CD4-positive, alpha-beta T cell treated with Interleukin-1 beta for 1 hour (primary cell): ENCODE data around the gene LBH.

Experiments used
- DNase-seq, 2 donors: peaks; one replicate each; pipeline ENCODE4 v3.0.0-alpha.2; 2020 to 2022

The LBH gene

DNA sequence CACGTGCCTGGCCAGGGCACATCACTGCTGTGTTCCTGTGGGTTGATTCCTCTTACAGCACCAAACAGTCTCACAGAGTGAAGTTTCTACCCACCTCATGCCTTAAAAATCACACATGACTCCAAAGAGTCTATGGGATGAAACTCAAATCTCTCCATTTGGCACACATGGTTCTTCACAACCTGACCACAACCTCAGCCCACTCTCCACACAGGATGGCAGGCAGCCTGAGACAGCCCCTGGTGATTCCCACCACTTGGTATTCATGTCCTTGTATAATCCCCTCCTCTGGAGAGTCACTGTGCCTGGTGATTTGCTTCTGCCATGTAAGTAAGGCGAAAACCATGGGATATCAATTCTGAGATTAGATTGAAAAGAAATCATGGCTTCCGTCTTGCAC, 46.2 kb downstream of the LBH start:
- DNase-seq: no peak

DNA sequence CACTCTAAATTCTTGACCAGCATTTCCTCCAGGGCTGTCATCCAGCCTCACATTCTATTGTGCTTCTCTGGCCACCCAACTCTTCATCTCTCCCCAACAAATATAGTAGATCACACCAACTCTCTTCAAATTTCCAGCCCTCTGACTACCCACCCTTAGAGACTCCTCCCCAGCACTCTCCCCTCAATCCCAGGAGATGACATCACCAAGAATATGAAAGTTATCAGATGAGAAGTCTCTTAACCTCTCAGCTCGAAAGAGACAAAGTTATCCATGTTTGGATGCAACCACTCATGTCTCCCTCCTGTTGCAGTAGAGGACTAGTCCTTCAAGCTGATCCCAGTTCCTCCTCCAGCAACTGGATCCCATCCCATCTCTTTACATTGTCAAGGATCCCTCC, 47.1 kb downstream of the LBH start:
- DNase-seq: no peak

DNA sequence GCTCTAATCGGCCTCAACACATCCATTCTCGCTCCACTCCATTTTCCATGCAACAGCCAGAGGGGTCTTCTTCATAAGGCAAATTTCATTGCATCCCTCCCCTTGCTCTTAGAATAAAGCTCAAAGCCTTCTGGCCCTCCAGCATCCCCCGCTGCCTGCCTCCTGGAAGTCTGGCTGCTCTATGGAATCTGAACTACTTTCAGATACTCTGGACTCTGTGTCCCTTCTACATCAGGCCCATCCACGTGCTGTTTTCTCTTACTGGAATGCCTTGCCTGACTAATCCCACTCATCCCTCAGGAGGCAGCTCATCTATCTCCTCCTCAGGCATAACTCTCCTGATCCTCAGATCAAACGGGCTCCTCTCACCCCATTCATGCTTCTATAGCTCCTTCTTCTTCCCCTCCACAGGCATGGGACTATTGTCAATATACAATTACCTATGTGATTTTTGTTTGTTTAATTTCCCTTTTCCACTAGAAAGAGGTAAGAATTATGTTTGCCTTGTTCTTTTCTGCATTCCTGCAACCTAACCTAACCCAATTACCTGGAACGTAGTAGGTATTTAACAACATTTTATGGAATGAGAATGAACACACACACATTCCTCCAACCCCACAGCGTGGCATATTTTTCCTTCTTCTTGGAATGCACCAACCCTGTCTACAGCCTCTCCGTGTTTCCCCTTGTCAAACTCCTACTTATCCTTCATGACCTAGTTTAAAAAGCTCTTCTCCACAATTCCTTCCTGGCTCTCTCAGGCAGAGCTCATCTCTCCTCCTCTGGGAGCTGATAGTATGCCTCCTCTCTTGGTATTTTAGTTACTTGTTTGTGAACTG, 49.5 kb downstream of the LBH start:
- no peak for DNase-seq

DNA sequence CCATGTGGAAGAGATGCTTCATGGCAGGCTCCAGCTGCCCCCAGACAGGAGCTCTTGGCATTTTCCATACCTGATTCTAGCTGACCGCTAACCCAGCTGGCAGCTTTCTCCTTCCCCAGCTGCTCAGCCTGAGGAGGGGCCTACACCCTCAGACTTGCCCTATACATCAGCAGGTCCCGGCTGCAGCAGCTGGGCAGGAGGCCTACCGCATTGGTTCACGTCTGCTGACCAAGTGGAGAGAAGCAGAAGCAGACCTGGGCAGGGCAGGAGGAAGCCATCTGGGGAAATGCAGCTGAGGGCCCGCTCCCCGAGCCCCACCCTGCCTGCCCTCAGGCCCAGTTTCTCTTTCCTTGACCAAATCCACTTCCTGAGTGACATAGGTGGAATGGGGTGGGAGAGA, 50.7 kb downstream of the LBH start:
- peak in 1 of 2 donors; percentile 75 for DNase-seq

DNA sequence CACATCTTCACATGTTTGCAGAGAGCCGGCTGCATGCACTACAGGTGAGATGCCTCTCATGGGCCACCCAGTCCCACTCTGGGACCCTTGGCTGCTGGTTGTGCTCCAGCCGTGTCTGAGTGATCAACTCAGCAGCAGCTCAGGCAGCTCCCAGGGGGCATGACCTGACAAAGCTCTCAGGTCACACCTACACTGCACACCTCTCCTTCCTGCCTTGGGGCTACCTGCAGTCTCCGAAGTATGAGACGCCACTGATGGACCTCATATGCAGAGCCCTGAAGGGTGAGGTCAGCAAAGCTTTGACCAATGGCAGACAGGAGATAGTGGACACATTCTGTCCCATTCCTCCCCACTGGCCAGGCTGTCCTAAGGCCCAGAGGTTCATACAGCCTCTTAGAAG, 51.4 kb downstream of the LBH start:
- no peak for DNase-seq

DNA sequence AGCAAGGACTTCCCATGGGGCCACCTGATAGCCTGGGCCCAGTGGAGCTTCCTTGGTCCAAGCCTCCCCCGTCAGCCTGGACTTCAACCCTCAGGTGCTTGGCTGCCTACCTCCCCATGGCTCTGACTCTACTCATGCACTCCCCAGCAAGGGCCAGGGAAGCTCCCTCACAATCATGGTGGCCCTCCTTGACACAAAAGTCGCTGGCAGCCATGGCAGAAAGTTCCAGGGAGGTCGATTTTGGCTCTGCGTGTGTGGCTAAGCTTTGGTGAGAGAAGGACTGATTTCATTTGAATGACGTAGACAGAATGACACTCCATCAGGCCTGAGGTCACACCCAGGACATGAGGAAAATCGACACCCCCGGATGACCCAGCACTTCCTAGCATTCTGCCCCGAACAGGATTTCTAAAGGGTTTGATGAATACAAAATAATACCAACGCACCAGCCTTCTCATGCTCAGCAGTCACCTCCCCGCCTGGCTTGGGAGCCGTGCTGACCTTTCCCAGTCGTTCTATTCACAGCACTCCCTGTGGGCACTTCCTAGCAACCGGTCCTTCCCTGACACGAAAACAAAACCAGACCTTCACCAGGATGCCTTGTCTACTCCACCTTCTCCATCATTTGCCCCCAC, 52.7 kb downstream of the LBH start:
- no peak for DNase-seq

DNA sequence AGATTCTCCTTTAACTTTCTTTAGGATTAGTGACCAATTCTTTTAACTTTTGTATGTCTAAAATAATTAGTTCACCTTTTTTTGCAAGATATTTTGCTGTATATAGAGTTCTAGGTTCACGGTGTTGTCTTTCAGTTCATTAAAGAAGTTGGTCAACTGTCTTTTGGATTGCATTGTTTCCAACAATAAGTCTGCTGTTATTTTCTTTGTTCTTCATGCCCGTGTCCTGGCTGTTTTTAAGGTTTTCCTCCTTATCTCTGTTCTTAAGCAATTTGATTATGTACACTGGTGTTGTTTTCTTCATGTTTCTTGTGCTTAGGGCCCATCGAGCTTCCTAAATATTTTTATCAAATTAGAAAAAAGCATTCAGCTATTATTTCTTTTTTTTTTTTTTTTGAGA, 54.4 kb downstream of the LBH start:
- DNase-seq: no peak

DNA sequence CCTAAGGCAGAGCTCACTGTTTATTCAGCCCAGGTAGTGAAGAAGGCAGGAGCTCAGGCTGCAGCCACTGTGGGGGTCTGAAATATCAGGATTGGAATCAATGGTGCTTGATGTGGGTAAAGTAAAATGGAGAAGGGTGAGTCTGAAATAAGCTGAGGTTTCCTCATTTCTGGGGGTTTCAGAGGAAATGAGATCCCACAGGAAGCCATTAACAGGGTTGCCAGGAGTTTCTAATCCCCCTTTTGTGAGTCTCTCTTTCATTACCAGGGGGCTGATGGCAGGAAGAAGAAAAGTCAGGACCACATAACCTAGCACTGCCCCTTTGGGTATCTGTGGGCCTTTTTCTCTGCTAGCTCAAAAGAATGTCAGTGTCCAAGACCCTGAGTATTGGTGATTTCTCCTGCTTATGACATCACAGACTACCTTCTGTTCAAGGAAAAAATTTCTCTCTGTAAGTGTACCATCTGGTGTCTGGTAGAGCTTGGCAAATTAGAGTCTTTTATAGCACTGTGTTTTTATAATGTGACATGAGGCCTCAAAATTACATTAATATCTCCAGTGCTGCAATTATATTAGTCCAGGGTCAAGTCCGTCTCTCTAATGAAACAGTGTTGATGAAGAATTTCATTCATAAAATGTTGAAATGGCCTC, 56.0 kb downstream of the LBH start:
- DNase-seq: no peak

DNA sequence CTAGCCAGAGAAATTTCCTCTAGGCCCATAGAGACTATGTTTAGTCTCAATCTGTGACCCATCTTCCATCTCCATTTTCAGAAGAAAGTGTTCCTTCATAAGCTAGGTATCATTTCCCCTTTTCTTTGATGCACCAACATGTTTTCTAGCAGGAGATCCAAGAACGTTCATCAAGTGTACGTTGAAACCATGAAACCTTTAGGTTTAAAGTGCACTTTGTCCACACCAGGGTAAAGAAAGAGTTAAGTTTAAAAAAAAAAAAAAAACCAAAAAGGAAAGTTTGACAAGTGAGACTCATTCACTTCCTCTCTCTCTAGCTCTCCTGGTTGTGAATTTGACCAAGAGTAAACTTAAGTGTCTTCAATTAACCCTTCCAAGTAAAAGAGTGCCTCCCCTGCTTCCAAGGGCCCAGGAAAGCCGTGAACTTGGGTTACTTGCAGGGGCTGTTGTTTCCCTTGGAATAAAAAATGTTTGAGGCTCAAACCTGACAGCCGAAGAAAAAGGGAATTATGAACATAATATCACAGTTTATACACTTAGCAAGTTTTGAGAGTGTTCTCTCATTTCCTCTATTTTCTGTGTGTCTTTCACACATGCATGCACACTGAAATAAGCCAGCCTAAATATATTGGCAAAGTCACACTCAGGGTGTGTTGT, 56.7 kb downstream of the LBH start:
- DNase-seq: no peak

DNA sequence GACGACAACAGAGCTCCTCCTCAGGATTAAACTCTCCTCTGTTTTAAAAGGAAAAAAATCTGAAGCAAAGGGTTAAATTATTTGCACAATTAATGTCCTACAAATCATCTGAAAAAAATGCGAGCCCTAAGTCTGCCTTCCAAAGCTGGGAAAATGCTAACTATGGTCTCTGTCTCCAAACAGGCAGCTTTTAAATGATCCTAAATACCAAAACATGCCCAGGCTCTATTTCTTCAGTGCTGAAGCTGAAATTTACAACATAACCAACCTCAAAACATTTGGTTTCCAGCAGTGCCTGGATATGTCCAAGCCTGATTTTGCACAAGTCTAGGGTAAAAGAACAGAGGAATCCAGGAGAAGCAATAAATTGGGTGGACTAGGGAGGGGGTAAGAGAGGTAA, 57.2 kb downstream of the LBH start:
- DNase-seq: no peak

DNA sequence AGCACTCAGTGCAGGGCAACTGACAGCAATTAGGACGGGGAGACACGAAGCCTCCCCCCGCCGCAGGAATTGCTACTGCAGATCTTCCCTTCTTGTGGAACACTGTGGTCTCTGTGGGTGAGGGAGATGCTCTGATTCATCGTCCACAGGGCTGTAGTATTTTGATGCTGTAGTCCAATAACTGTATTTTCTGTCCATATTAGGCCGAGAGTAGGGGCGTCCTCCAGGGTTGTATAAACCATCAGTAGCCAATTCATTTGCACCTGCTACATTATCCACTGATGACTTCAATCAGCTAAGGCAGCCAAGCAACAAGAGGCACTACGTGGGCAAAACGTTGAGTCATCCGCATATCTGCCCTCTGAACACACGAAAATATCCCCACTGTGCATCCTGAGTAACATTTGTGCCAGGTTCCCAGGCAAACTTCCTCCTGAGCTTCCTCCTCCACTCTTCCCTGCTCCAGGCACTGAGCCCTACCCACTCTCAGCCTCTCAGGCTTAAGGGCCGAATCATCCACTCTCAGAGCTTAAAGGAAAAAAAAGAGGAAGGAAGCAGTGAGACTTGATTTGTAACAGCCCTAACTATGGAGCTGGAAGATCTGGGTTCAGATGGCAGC, 62.1 kb downstream of the LBH start:
- DNase-seq: peak in 1 of 2 donors; percentile 19

DNA sequence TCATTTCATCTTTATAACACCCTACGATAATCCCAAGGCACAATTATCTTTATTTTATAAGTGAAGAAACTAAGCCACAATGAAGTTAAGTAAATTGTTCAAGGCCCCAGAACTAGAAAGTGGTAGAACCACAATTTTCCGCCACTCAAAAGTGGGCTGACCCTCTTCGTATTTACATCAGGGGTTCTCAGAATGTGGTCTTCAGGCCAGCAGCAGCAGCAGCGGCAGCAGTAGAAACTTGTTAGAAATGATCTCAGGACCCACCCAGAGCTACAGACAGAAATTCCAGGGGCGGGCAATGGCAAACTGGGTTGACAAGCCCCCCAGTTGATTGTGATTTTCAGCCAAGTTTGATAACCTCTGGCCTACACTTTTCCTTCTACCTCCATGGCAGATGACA, 62.8 kb downstream of the LBH start:
- DNase-seq: no peak

DNA sequence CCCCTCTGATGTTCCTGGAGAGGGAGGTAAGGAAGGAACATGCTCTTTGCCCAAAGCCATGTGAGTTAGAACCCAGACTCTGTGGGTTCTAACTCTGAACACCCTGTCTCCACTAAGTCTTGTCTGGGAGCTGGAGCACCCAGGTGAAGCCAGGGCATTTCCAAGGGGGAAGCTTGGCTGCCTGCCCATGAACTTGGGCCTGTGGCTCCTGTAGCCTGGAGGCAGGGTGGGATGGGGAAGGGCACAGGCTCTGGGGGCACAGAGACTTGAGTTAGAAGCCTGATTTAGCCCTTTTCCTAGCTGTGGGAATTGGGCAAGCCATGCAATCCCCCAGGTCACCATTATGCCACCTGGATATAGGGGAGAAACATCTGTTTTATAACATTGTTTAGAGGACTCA, 65.2 kb downstream of the LBH start:
- no peak for DNase-seq

DNA sequence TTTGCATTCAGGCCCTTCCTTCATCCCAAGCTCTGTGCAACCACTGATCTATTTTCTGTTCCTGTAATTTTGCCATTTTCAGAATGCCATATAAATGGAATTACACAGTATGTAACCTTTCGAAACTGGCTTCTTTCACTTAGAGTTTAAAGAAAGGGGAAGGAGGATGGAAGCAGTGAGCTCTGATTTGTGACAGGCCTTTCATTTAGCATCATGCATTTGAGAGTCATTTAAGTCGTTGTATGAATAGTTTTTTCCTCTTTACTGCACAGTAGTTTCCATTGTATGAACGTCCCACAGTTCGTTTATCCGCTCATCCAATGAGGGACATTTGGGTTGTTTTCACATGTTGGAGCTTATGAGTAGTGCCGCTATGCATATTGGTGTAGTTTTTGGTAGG, 67.0 kb downstream of the LBH start:
- no peak for DNase-seq

DNA sequence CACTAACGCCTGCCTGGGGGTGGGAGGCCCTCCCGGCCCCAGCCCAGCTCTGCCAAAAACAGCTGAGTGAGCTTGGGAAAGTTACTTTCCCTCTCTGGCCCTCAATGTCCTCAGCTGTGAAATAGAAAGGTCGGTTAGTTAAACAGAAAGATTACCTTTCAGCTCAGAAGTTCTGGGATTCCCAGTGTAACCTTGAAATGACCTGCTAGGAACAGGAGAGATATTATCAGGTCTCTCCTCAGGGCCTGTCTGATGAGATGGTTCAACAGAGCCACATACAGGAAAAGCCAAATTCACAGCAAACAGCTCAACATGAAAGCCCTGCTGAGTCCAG, 68.8 kb downstream of the LBH start:
- no peak for DNase-seq

DNA sequence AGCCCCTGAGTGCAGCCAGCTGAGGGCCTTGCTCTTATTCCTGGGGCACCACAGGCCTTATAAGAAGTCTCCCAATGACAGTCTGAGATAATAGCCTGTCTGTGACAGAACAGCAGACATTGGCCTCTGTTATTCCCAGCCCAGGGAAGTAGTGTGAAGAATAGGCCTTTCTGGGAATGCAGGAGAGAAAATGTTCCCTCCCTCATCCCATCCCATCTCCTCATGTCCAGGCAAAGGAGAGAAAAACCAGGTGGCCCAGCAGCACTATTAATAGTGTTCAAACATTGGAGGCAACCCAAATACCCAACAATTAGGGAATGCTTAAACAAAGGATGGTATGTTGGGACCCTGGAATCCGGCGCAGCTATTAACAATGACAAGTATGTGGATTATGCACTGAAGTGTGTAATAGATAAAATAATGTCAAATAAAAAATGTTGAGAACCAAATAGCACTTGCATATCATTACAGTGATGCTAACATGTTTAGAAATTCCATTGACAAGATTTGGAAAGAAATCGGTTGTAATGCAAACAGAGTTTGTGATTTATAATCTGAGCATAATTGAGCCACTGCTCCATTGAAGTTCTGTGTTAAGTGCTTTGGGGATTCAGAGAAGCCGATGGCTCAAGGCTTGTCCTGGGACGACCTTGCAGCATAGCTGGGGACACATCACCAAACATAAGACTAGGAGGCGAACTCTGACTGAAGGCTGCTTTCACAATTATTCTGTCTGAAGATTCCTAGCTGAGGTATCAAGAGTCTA, 69.3 kb downstream of the LBH start:
- DNase-seq: no peak

DNA sequence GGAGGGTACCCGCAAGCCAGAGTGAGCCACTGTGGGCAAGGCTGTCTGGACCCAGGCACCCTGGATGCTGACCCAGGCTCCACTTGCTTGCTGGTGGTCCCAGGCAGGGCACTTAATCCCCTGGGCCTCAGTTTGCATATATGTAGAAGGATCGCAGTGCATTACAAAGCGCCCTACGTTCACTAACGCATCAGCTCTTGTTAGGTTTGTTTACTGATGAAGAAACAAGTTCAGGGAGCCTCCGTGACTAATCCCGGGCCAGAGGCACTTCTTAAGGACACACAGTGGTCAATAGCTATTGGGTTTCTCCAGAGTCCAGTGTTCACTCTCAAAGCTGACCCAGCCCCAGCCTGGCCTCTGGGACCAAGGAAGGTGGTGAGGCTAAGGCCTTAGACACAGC, 70.2 kb downstream of the LBH start:
- no peak for DNase-seq

DNA sequence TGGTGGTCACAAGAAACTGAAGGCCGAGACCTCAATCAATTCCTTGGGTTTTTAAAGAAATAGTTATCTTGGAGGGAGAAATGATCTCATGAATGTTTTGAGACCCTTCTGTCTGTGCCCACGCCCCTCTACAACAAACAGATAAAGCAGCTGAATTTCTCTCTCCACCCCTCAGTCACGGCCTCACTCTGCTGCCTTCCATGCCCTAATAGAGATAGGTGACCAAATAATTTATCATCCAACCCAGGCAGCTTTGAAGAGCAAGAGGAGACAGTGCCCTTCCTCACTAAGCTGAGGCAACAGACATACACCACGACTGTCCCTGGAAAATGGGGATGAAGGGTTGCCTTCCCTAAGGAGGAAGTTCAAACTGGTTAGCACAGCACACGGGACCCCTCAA, 71.2 kb downstream of the LBH start:
- DNase-seq: no peak

DNA sequence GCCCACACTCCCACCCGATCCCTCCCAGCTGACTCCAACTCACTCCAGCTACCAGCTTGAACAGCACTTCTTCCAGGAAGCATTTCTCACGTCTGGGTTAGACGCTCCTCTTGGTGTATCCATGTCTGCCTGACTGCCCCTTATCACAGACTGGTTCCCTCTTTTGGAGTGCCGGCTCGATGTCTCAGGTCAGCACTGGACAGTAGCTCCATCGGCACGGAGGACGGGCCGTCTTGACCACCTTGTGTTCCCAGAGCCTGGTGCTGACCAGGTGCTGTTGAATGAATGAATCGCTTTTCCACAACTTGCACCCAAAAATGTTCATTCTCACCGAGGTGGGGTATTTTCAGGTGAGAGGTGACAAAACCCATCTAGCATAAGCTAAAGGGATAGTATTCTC, 71.8 kb downstream of the LBH start:
- DNase-seq: no peak

DNA sequence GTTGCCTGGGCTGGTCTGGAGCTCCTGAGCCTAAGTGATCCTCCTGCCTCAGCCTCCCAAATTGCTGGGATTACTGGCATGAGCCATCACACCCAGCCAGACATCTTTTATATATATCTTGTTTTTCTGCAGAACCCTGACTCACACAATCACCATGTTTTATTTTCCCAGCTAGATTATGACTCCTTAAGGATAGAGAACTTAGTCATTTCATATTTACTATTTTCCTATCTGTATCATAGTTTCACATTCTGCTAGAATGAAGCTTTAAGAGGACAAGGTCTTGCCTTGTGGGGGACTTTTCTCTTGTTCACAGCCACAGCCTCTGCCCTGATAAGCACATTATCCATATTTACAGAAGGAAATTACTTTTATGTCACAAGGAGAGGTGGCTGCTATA, 73.9 kb downstream of the LBH start:
- DNase-seq: no peak

DNA sequence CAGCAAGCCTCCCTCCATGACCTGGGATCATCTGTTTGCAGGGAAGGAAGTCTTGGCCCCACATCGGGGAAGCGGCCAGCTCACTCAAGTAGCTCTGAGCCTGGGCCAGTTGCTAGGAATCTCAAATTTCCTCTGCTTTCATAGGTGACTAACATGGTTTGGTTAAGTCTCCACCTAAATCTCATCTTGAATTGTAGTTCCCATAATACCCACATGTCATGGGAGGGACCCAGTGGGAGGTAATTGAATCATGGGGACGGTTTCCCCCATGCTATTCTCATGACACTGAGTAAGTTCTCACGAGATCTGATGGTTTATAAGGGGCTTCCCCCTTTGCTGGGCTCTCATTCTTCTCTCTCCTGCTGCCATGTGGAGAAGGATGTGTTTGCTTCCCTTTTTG, 75.2 kb downstream of the LBH start:
- no peak for DNase-seq

DNA sequence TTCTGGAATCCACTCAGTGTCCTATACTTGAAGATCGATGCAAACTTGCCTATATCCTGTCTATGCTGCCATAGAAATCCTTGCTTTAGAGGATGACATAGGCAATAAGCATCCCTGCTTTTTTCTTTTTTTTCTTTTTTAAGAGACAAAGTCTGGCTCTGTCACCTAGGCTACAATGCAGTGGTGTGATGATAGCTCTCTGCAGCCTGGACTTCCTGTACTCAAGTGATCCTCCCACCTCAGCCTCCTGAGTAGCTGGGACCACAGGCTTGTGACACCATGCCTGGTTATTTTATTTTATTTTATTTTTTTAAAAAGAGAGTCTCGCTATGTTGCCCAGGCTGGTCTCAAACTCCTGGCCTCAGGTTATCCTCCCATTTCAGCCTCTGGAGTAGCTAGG, 76.9 kb downstream of the LBH start:
- DNase-seq: no peak
